Measurements from ENCODE around the gene TSEN34. TPM values are rescaled to one million over a fixed set of nuclear protein-coding genes. Genes with fewer than 3 reads are reported as not detected.
A peak's percentile ranks its signal among the peaks of the same experiment; 100 is the strongest.
"Not testable (repeated sequence)": the region's sequence is repeated elsewhere in the genome, so short reads cannot be mapped to it uniquely, and the experiment has no call there.

Gene TSEN34
- total RNA-seq, 1 donor from 2014 or later, result 27.7 TPM

- DNase-seq (ENCODE audit: low spot score), result peak; percentile 42
Measured at GRCh38 chr19:54239491-54240371, 48.6 kb downstream of the TSEN34 start.

GRCh38 chr19:54240372-54241336, 49.5 kb downstream of the TSEN34 start:
- DNase-seq (ENCODE audit: low spot score), result peak; percentile 29

- peak; percentile 9 for DNase-seq (ENCODE audit: low spot score)
Measured at GRCh38 chr19:54242234-54242633, 51.1 kb downstream of the TSEN34 start.

GRCh38 chr19:54242646-54243045, 51.5 kb downstream of the TSEN34 start, which contains the start of gene LILRA6:
Gene LILRA6, minus strand, starts transcription at chr19:54242790.
- peak; percentile 25 for DNase-seq (ENCODE audit: low spot score)

- DNase-seq (ENCODE audit: low spot score), result not testable (repeated sequence)
Measured at GRCh38 chr19:54243809-54244208, 52.7 kb downstream of the TSEN34 start.

Other genes starting within 250 kb of the TSEN34 start
- gene CACNG8, start 228.4 kb upstream of the TSEN34 start, total RNA-seq, result 0.08 TPM
- not detected for gene CACNG6, start 199.7 kb upstream of the TSEN34 start, total RNA-seq
- gene VSTM1, start 127.4 kb upstream of the TSEN34 start, total RNA-seq, result not detected
- not detected for gene TARM1, start 109.9 kb upstream of the TSEN34 start, total RNA-seq
- gene OSCAR, start 90.5 kb upstream of the TSEN34 start, total RNA-seq, result 1.7 TPM
- 126 TPM for gene NDUFA3, start 88.5 kb upstream of the TSEN34 start, total RNA-seq
- 16.8 TPM for gene TFPT, start 75.7 kb upstream of the TSEN34 start, total RNA-seq
- 59.0 TPM for gene PRPF31, start 75.6 kb upstream of the TSEN34 start, total RNA-seq
- gene CNOT3, start 53.5 kb upstream of the TSEN34 start, total RNA-seq, result 54.6 TPM
- 5.8 TPM for gene LENG1, start 31.6 kb upstream of the TSEN34 start, total RNA-seq
- 155 TPM for gene TMC4, start 18.1 kb upstream of the TSEN34 start, total RNA-seq
- gene MBOAT7, start 1.7 kb upstream of the TSEN34 start, total RNA-seq, result 175 TPM
- 1,389 TPM for gene RPS9, start 9.6 kb downstream of the TSEN34 start, total RNA-seq
- gene LILRB3, start 31.7 kb downstream of the TSEN34 start, total RNA-seq, result 5.6 TPM
- 1.6 TPM for gene LILRA6, start 51.5 kb downstream of the TSEN34 start, total RNA-seq
- 5.3 TPM for gene LILRB5, start 66.0 kb downstream of the TSEN34 start, total RNA-seq
- 2.6 TPM for gene LILRB2, start 89.8 kb downstream of the TSEN34 start, total RNA-seq
- 2.1 TPM for gene LILRA5, start 121.9 kb downstream of the TSEN34 start, total RNA-seq
- gene LILRA4, start 147.9 kb downstream of the TSEN34 start, total RNA-seq, result 0.44 TPM
- gene LAIR1, start 173.6 kb downstream of the TSEN34 start, total RNA-seq, result 16.1 TPM
- 2.7 TPM for gene TTYH1, start 224.2 kb downstream of the TSEN34 start, total RNA-seq

Data from ureter (tissue), 1 donor.